GM12864 (cell line): ENCODE results near the gene C1orf216.
A peak's percentile ranks its signal among the peaks of the same experiment; 100 is the strongest.
"Not testable (repeated sequence)": the region's sequence is repeated elsewhere in the genome, so short reads cannot be mapped to it uniquely, and the experiment has no call there.

ENCODE experiments used
- DNase-seq: peaks from one replicate; pipeline ENCODE4 v3.0.0-alpha.2; 2011; ENCODE audit warnings: low read depth
- H3K4me3 ChIP-seq: 2 replicates; pipeline ENCODE4 v1.5.1; 2011; ENCODE audit warnings: mild to moderate bottlenecking, low read depth, low read length, control low read depth
- TF ChIP-seq, protein P1 (sequence below): IDR thresholded peaks from 2 replicates; pipeline ENCODE4 v1.5.1; 2011; ENCODE audit warnings: low read depth, mild to moderate bottlenecking, moderate library complexity, low read length, control low read depth, inconsistent platforms; ENCODE audit errors: missing control alignments

C1orf216 gene

GRCh38 chr1:35706846-35707600, 11.7 kb downstream of the C1orf216 start:
- no peak overlapping the region for H3K4me3 ChIP-seq
- TF ChIP-seq, protein P1, sequence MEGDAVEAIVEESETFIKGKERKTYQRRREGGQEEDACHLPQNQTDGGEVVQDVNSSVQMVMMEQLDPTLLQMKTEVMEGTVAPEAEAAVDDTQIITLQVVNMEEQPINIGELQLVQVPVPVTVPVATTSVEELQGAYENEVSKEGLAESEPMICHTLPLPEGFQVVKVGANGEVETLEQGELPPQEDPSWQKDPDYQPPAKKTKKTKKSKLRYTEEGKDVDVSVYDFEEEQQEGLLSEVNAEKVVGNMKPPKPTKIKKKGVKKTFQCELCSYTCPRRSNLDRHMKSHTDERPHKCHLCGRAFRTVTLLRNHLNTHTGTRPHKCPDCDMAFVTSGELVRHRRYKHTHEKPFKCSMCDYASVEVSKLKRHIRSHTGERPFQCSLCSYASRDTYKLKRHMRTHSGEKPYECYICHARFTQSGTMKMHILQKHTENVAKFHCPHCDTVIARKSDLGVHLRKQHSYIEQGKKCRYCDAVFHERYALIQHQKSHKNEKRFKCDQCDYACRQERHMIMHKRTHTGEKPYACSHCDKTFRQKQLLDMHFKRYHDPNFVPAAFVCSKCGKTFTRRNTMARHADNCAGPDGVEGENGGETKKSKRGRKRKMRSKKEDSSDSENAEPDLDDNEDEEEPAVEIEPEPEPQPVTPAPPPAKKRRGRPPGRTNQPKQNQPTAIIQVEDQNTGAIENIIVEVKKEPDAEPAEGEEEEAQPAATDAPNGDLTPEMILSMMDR = no peak
- DNase-seq = no peak

DNA sequence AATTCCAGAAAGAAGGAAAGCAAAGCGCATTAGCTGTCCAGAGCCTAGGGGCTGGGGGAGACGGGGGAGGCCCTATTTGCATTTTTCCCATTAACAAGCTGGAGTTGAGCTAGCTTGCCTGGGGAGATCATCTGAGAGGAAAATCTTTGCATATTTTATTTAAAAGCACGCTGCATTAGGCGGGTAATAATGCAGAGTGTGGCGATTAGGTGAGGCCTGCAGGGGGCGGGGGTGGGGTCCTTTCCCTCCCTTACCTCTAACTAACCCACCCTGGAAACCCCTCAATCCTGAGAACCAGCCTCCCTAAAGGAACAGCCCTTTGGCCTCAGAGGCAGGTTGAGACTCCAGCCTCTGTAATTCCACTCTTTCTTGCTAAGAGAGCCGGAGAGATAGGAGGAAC, 16.2 kb downstream of the C1orf216 start:
- no peak overlapping the region for H3K4me3 ChIP-seq
- no peak for DNase-seq
- TF ChIP-seq, protein P1 = peak; percentile 5

GRCh38 chr1:35699152-35699551, 19.5 kb downstream of the C1orf216 start:
- not testable (repeated sequence) for H3K4me3 ChIP-seq, DNase-seq

- DNase-seq = no peak
Observed at GRCh38 chr1:35692317-35692716, 26.4 kb downstream of the C1orf216 start.

GRCh38 chr1:35691571-35692220, 27.0 kb downstream of the C1orf216 start:
- no peak overlapping the region for H3K4me3 ChIP-seq
- DNase-seq = no peak
- TF ChIP-seq, protein P1 = no peak

More at GRCh38 chr1:35692317-35692716, 26.4 kb downstream of the C1orf216 start:
- TF ChIP-seq, protein P1 = no peak
- no peak overlapping the region for H3K4me3 ChIP-seq

DNA sequence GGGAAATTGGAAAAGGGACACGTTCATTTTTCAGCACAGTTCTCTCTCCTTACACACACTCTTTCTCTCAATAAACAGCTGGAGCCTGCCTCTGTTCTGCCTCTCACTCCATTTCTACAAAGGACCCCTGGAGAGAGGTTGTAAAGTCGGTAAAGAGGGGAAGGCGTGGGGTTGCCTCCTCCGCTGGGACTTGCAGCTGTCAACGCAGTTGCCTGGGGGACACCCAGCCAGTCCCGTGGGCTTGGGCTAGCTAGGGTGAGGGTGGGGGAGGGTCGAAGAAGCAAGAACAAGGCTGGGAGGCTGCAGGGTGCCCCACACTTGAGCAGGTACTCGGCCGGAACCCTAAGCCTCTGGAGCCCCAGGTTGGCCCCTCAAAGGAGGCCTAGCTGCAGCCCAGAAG, 27.6 kb downstream of the C1orf216 start:
- no peak overlapping the region for H3K4me3 ChIP-seq
- no peak for DNase-seq
- TF ChIP-seq, protein P1 = no peak

GRCh38 chr1:35690103-35690502, 28.6 kb downstream of the C1orf216 start:
- DNase-seq, H3K4me3 ChIP-seq: not testable (repeated sequence)

GRCh38 chr1:35688161-35688560, 30.5 kb downstream of the C1orf216 start:
- DNase-seq = no peak
- TF ChIP-seq, protein P1 = no peak
- H3K4me3 ChIP-seq = no peak overlapping the region
